CD14-positive monocyte (primary cell): ENCODE measurements around the gene TNFSF10. TPM values are rescaled to one million over a fixed set of nuclear protein-coding genes. Genes with fewer than 3 reads are reported as not detected.
"Not testable (repeated sequence)": the region's sequence is repeated elsewhere in the genome, so short reads cannot be mapped to it uniquely, and the experiment has no call there.

Experiments used
- DNase-seq, 3 donors: peaks; one replicate each; pipeline ENCODE4 v3.0.0-alpha.2; 2011 to 2022
- H2AFZ ChIP-seq: 2 replicates; pipeline ENCODE4 v1.6.0; 2012; ENCODE audit warnings: mild to moderate bottlenecking, low read depth, low read length, inconsistent platforms; ENCODE audit not compliant: insufficient read depth, poor library complexity, severe bottlenecking
- H3K27ac ChIP-seq, 2 donors: 1 replicate in 1 of 2; 2 replicates in 1 of 2; pipeline ENCODE4 v1.5.1; 2012 to 2013; ENCODE audit warnings: low read length in 2 of 2, control low read depth in 1 of 2, inconsistent platforms in 1 of 2, low read depth in 1 of 2, mild to moderate bottlenecking in 1 of 2
- H3K27me3 ChIP-seq, 2 donors: one replicate each; pipeline versions ENCODE4 v1.6.0 to v1.6.1; 2011 to 2013; ENCODE audit warnings: low read length in 2 of 2; ENCODE audit not compliant: control insufficient read depth in 2 of 2, insufficient read depth in 2 of 2
- H3K36me3 ChIP-seq, 2 donors: replicated peaks in 1 of 2; 1 replicate in 1 of 2; 2 replicates in 1 of 2; pipeline versions ENCODE4 v1.5.1 to v1.6.1; 2012 to 2013; ENCODE audit warnings: low read length in 2 of 2, control low read depth in 1 of 2, inconsistent platforms in 1 of 2, mild to moderate bottlenecking in 1 of 2; ENCODE audit not compliant: insufficient read depth in 2 of 2, control insufficient read depth in 1 of 2
- H3K4me1 ChIP-seq, 2 donors: 1 replicate in 1 of 2; 2 replicates in 1 of 2; pipeline versions ENCODE4 v1.5.1 to v1.6.1; 2012 to 2013; ENCODE audit warnings: low read length in 2 of 2, control low read depth in 1 of 2, inconsistent platforms in 1 of 2, mild to moderate bottlenecking in 1 of 2, moderate library complexity in 1 of 2; ENCODE audit not compliant: insufficient read depth in 2 of 2, control insufficient read depth in 1 of 2
- H3K4me2 ChIP-seq: replicated peaks from 2 replicates; pipeline ENCODE3; 2012; ENCODE audit warnings: low read length, moderate library complexity, mild to moderate bottlenecking; ENCODE audit not compliant: poor library complexity, severe bottlenecking; ENCODE audit errors: extremely low read depth
- H3K4me3 ChIP-seq, 3 experiments: fragments of 200-600 bp in 1 of 3; sonication (generic) in 1 of 3; replicated peaks in 1 of 3; 1 replicate in 2 of 3; 2 replicates in 1 of 3; pipeline ENCODE4 v1.5.1; 2011 to 2013; ENCODE audit warnings: low read length in 3 of 3, mild to moderate bottlenecking in 3 of 3, control low read depth in 2 of 3, low read depth in 2 of 3, inconsistent platforms in 1 of 3, moderate library complexity in 1 of 3
- H3K79me2 ChIP-seq: 2 replicates; pipeline ENCODE4 v1.6.0; 2012; ENCODE audit warnings: mild to moderate bottlenecking, control low read depth, inconsistent platforms, low read length, moderate library complexity; ENCODE audit not compliant: insufficient read depth
- H3K9ac ChIP-seq: 2 replicates; pipeline ENCODE4 v1.6.0; 2017; ENCODE audit warnings: low read length, mild to moderate bottlenecking; ENCODE audit not compliant: insufficient read depth, poor library complexity, severe bottlenecking
- H3K9me3 ChIP-seq, 2 donors: replicated peaks in 1 of 2; 1 replicate in 1 of 2; 2 replicates in 1 of 2; pipeline versions ENCODE4 v1.5.1 to v1.6.1; 2012 to 2013; ENCODE audit warnings: low read length in 2 of 2, control low read depth in 1 of 2; ENCODE audit not compliant: control insufficient read depth in 1 of 2, insufficient read depth in 1 of 2
- H4K20me1 ChIP-seq: 2 replicates; pipeline ENCODE4 v1.6.0; 2012; ENCODE audit warnings: mild to moderate bottlenecking, low read length, control low read depth, moderate library complexity; ENCODE audit not compliant: insufficient read depth
- H3K27ac Mint-ChIP-seq, 7 donors: one replicate each; pipeline ENCODE4 v1.8.0; 2020; ENCODE audit warnings: mild to moderate bottlenecking in 7 of 7, mixed read lengths in 7 of 7, moderate library complexity in 6 of 7, inconsistent platforms in 2 of 7
- H3K27me3 Mint-ChIP-seq, 3 donors: one replicate each; pipeline ENCODE4 v1.8.0; 2021 to 2022; ENCODE audit warnings: low read depth in 3 of 3, mild to moderate bottlenecking in 3 of 3, mixed read lengths in 3 of 3, moderate library complexity in 3 of 3, inconsistent platforms in 1 of 3
- H3K36me3 Mint-ChIP-seq, 2 donors: one replicate each; pipeline ENCODE4 v1.8.0; 2020; ENCODE audit warnings: mixed read lengths in 2 of 2, inconsistent platforms in 1 of 2, mild to moderate bottlenecking in 1 of 2
- H3K4me1 Mint-ChIP-seq: one replicate; pipeline ENCODE4 v1.8.0; 2020; ENCODE audit warnings: mild to moderate bottlenecking, mixed read lengths
- H3K4me3 Mint-ChIP-seq, 2 donors: one replicate each; pipeline ENCODE4 v1.8.0; 2020; ENCODE audit warnings: mild to moderate bottlenecking in 2 of 2, mixed read lengths in 2 of 2, moderate library complexity in 1 of 2
- H3K9me3 Mint-ChIP-seq, 7 donors: one replicate each; pipeline ENCODE4 v1.8.0; 2020 to 2022; ENCODE audit warnings: mixed read lengths in 7 of 7, mild to moderate bottlenecking in 6 of 7, moderate library complexity in 6 of 7, inconsistent platforms in 2 of 7
- CTCF ChIP-seq: fragments of 200-600 bp; IDR thresholded peaks from one replicate; pipeline ENCODE4 v1.8.0; 2022; ENCODE audit warnings: antibody characterized with exemption, mild to moderate bottlenecking
- WGBS: methylation state at CpG from one replicate; pipeline ENCODE4 v1.1.5; 2013; ENCODE audit warnings: missing lambda C conversion rate; ENCODE audit not compliant: insufficient coverage; 5-methylcytosine and 5-hydroxymethylcytosine counted together
- intact Hi-C, 2 donors: fragments of 100-400 bp; cut with micrococcal nuclease; formaldehyde crosslinking; loops; one replicate each; pipeline versions ENCODE4 v1.15.0 to v1.15.1; 2023
- polyA plus RNA-seq, 3 donors: library from polyadenylated mRNA; depleted of rRNA in 1 of 3; unstranded in 2 of 3; stranded (reverse) in 1 of 3; fragments of 300-500 nt in 2 of 3; fragments of >200 nt in 1 of 3; fragmentation: Illumina TruSeq in 2 of 3; gene quantifications; 1 replicate in 2 of 3; 2 replicates in 1 of 3; pipeline ENCODE4 v1.2.3, GENCODE V29; 2012 to 2021

Gene TNFSF10
- polyA plus RNA-seq, 3 donors, result 146 to 293 (median 264) TPM

GRCh38 chr3:172524611-172525010 lies 1.4 kb upstream of the TNFSF10 start:
- Histone ChIP-seq H3K9me3 (no peaks in the 10 kb centered on the region), H2AFZ (no peak overlapping the region), H3K36me3 (peaks cover 0 to 4% of the 10 kb centered on the region in 2 donors), H3K79me2 (peaks cover 53% of the 10 kb centered on the region), H4K20me1 (peaks cover 34% of the 10 kb centered on the region), H3K4me2 (no peak overlapping the region), H3K4me1 (peaks cover 17 to 26% of the 10 kb centered on the region in 2 donors), H3K4me3 (no peak overlapping the region), H3K9ac (no peak overlapping the region), H3K27ac (peak overlapping the region in 1 of 2 donors; percentile 88), H3K27me3 (no peaks in the 10 kb centered on the region)
- no peak for DNase-seq
- H3K4me3 Mint-ChIP-seq, result no peak overlapping the region
- H3K27ac Mint-ChIP-seq, result peak overlapping the region in 6 of 7 donors; percentile 21 to 94 (median 90)
- 95% methylated on average over 2 of the region's 3 CpGs for WGBS
- no peaks in the 10 kb centered on the region for H3K27me3 Mint-ChIP-seq
- H3K36me3 Mint-ChIP-seq, result peaks cover 11% of the 10 kb centered on the region in 2 donors
- intact Hi-C loops, result loop anchor here in 1 of 2 donors (5.0 kb wide), 1 partner anchor 68 kb away; no protein-coding TSS in a partner anchor
- TF ChIP-seq CTCF, result no peak
- H3K4me1 Mint-ChIP-seq, result peaks cover 35% of the 10 kb centered on the region
- no peaks in the 10 kb centered on the region for H3K9me3 Mint-ChIP-seq

- not testable (repeated sequence) for DNase-seq, H3K9me3 ChIP-seq, H3K27me3 Mint-ChIP-seq, H2AFZ ChIP-seq, H3K27me3 ChIP-seq, H3K9me3 Mint-ChIP-seq
- Histone ChIP-seq H3K27ac (peak overlapping the region in 1 of 2 donors; percentile 88), H3K9ac (peak overlapping the region; percentile 68), H3K79me2 (peaks cover 78% of the 10 kb centered on the region), H4K20me1 (peaks cover 59% of the 10 kb centered on the region), H3K4me1 (peaks cover 36 to 51% of the 10 kb centered on the region in 2 donors), H3K36me3 (peaks cover 8 to 22% of the 10 kb centered on the region in 2 donors), H3K4me3 (peak overlapping the region; percentile 79 to 97 (median 95)), H3K4me2 (peak overlapping the region; percentile 86)
- Mint-ChIP-seq H3K4me3 (peak overlapping the region; percentile 91 to 95), H3K27ac (peak overlapping the region; percentile 57 to 94 (median 88)), H3K4me1 (peaks cover 55% of the 10 kb centered on the region), H3K36me3 (peaks cover 24 to 25% of the 10 kb centered on the region in 2 donors)
- WGBS, result 43% methylated on average over 1 of the region's 6 CpGs
- intact Hi-C loops, result loop anchor here in 1 of 2 donors (5.0 kb wide), 1 partner anchor 70 kb away; no protein-coding TSS in a partner anchor
Measured at GRCh38 chr3:172521837-172522726, 1.1 kb downstream of the TNFSF10 start.
